GM23338 (cell line): ENCODE data around the gene GNAI3. TPM values are rescaled to one million over a fixed set of nuclear protein-coding genes. Genes with fewer than 3 reads are reported as not detected.

Experiments used
- ATAC-seq: fragments of 200-7000 bp; cut with Tn5 transposase; 3 replicates; pipeline ENCODE4 v1.9.1; 2020
- DNase-seq: peaks from one replicate; pipeline ENCODE4 v3.0.0-alpha.2; 2015; ENCODE audit warnings: low spot score
- H2AFZ ChIP-seq: fragments of 200-600 bp; sonication (generic); 2 replicates; pipeline ENCODE4 v1.8.0; 2016; ENCODE audit warnings: antibody characterized with exemption, mild to moderate bottlenecking, moderate library complexity
- H3F3A ChIP-seq: fragments of 200-600 bp; sonication (generic); replicated peaks from 2 replicates; pipeline ENCODE4 v1.8.0; 2017; ENCODE audit warnings: antibody characterized with exemption, mixed run types, low read depth
- H3K27ac ChIP-seq: fragments of 200-600 bp; sonication (generic); 2 replicates; pipeline ENCODE4 v1.6.1; 2016; ENCODE audit warnings: low read depth
- H3K27me3 ChIP-seq: fragments of 200-600 bp; sonication (generic); 2 replicates; pipeline ENCODE4 v1.8.0; 2016; ENCODE audit warnings: mild to moderate bottlenecking, mixed run types, moderate library complexity; ENCODE audit not compliant: insufficient read depth
- H3K36me3 ChIP-seq: fragments of 200-600 bp; sonication (generic); 2 replicates; pipeline ENCODE4 v1.8.0; 2016; ENCODE audit warnings: mild to moderate bottlenecking; ENCODE audit not compliant: insufficient read depth
- H3K4me1 ChIP-seq: fragments of 200-600 bp; sonication (generic); 2 replicates; pipeline ENCODE4 v1.8.0; 2016; ENCODE audit warnings: mild to moderate bottlenecking, moderate library complexity; ENCODE audit not compliant: insufficient read depth
- H3K4me2 ChIP-seq: fragments of 200-600 bp; sonication (generic); 2 replicates; pipeline ENCODE4 v1.7.1; 2017; ENCODE audit warnings: mixed run types
- H3K4me3 ChIP-seq: fragments of 200-600 bp; sonication (generic); 2 replicates; pipeline ENCODE4 v1.6.1; 2016; ENCODE audit warnings: mixed run types
- H3K79me2 ChIP-seq: fragments of 200-600 bp; sonication (generic); replicated peaks from 2 replicates; pipeline ENCODE4 v1.8.0; 2017; ENCODE audit warnings: mild to moderate bottlenecking; ENCODE audit not compliant: insufficient read depth
- H3K9me2 ChIP-seq: fragments of 200-600 bp; sonication (generic); 2 replicates; pipeline ENCODE4 v1.8.0; 2017; ENCODE audit not compliant: insufficient read depth
- H4K20me1 ChIP-seq: fragments of 200-600 bp; sonication (generic); replicated peaks from 2 replicates; pipeline ENCODE4 v1.8.0; 2017; ENCODE audit warnings: mild to moderate bottlenecking; ENCODE audit not compliant: insufficient read depth
- H3K27ac Mint-ChIP-seq: 2 replicates; pipeline ENCODE4 v1.8.0; 2020; ENCODE audit warnings: inconsistent platforms, mild to moderate bottlenecking, moderate library complexity, mixed read lengths
- H3K27me3 Mint-ChIP-seq: 3 replicates; pipeline ENCODE4 v1.8.0; 2022; ENCODE audit warnings: low read depth, mild to moderate bottlenecking, moderate library complexity, mixed read lengths, inconsistent platforms; ENCODE audit not compliant: insufficient read depth, poor library complexity
- H3K36me3 Mint-ChIP-seq: 3 replicates; pipeline ENCODE4 v1.8.0; 2021; ENCODE audit warnings: low read depth, mild to moderate bottlenecking, inconsistent platforms, moderate library complexity, mixed read lengths
- H3K4me1 Mint-ChIP-seq: 3 replicates; pipeline ENCODE4 v1.8.0; 2020; ENCODE audit warnings: mild to moderate bottlenecking, inconsistent platforms, mixed read lengths
- H3K4me3 Mint-ChIP-seq: 3 replicates; pipeline ENCODE4 v1.8.0; 2021; ENCODE audit warnings: moderate library complexity, mild to moderate bottlenecking, inconsistent platforms, mixed read lengths
- H3K9me3 Mint-ChIP-seq: 3 replicates; pipeline ENCODE4 v1.8.0; 2020; ENCODE audit warnings: moderate library complexity, mild to moderate bottlenecking, inconsistent platforms, mixed read lengths
- CREB1 ChIP-seq: fragments of 250-450 bp; sonication (Bioruptor Pico); IDR thresholded peaks from 2 replicates; pipeline ENCODE4 v1.5.0; 2020; ENCODE audit warnings: low read depth, mild to moderate bottlenecking, moderate library complexity
- CTCF ChIP-seq, 2 experiments: fragments of 200-600 bp in 1 of 2; sonication (generic) in 1 of 2; conservative IDR thresholded peaks; 2 replicates each; pipeline versions ENCODE4 v1.5.1 to v1.6.1; 2016 to 2017; ENCODE audit warnings: antibody characterized with exemption in 2 of 2, low read depth in 2 of 2, mild to moderate bottlenecking in 2 of 2, moderate library complexity in 1 of 2
- ETS1 ChIP-seq: IDR thresholded peaks from 2 replicates; pipeline ENCODE4 v1.6.1; 2016; ENCODE audit warnings: antibody characterized with exemption
- EZH2 ChIP-seq: fragments of 200-600 bp; sonication (generic); IDR thresholded peaks from one replicate; pipeline ENCODE4 v1.8.0; 2017; ENCODE audit warnings: antibody characterized with exemption, mild to moderate bottlenecking, low read depth; ENCODE audit not compliant: unreplicated experiment
- EZH2phosphoT487 ChIP-seq: fragments of 200-600 bp; sonication (generic); IDR thresholded peaks from one replicate; pipeline ENCODE4 v1.8.1; 2018; ENCODE audit warnings: antibody characterized with exemption; ENCODE audit not compliant: unreplicated experiment
- JUNB ChIP-seq: IDR thresholded peaks from one replicate; pipeline ENCODE4 v1.6.1; 2016; ENCODE audit warnings: antibody characterized with exemption; ENCODE audit not compliant: unreplicated experiment
- POLR2AphosphoS5 ChIP-seq: IDR thresholded peaks from 2 replicates; pipeline ENCODE4 v1.6.1; 2016; ENCODE audit warnings: antibody characterized with exemption, low read depth
- REST ChIP-seq: IDR thresholded peaks from one replicate; pipeline ENCODE4 v1.6.1; 2018; ENCODE audit warnings: antibody characterized with exemption; ENCODE audit not compliant: unreplicated experiment
- ZNF114 ChIP-seq: fragments of 250-450 bp; sonication (Bioruptor Pico); IDR thresholded peaks from 2 replicates; pipeline ENCODE4 v1.5.0; 2020; ENCODE audit warnings: mild to moderate bottlenecking, moderate library complexity
- ZNF331 ChIP-seq: fragments of 250-450 bp; sonication (Bioruptor Pico); IDR thresholded peaks from 2 replicates; pipeline ENCODE4 v1.5.0; 2020; ENCODE audit warnings: low read depth, mild to moderate bottlenecking, moderate library complexity
- polyA plus RNA-seq: library from polyadenylated mRNA; unstranded; fragments of >200 nt; fragmentation: Nextera tagmentation; extraction: Ambion mirVana; gene quantifications from 2 replicates; pipeline ENCODE4 v1.2.1, GENCODE V29; 2016
- total RNA-seq: library from RNA; depleted of rRNA; stranded (reverse); fragments of >200 nt; shearing (Covaris generic); gene quantifications from 2 replicates; pipeline ENCODE4 v1.2.3, GENCODE V29; 2014

Gene GNAI3
- total and polyA plus RNA-seq, 2 experiments from 2014 or later, result 4.5 to 10.2 TPM

DNA sequence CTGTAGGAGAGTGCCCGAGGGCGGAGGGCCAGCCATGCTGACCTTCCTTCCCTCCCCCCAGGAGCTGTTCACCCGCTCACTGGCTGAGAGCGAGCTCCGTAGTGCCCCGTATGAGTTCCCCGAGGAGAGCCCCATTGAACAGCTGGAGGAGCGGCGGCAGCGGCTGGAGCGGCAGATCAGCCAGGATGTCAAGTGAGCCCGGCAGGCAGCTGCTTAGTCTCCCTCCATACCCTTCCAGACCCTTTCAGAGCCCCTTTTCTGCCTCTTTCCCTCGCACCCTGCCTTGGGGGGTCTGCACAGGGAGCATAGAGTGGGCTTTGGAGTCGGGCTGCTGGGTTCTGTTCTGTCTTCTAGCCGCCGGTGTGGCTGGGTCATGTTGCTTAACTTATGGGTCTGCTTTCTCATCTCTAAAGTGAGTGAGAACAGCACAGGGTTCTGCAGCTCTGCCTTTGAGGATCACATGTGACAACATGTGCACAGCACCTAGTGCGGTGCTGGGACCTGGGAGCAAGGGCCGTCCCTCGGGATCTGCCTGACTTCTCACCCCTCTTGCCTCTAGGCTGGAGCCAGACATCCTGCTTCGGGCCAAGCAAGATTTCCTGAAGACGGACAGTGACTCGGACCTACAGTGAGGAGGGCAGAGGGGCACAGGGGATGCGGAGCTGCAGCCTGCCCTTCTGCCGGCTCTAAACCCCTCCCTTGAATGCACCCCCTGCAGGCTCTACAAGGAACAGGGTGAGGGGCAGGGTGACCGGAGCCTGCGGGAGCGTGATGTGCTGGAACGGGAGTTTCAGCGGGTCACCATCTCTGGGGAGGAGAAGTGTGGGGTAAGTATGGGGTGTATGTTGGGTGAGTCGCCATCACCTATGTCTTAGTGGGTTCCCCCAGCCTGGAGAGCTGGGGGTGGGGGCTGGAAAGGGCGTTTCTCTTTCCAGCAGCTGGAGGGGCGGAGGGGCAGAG is 77.5 kb downstream of the GNAI3 start (continued):
- no peak; a peak in 1 of 4 replicates for TF ChIP-seq CTCF (conservative IDR thresholded peaks at IDR 0.05; ENCODE audit: low read depth in 2 of 2)
- TF ChIP-seq ZNF331 (CRISPR knock-in tag), result no peak
- TF ChIP-seq ETS1, result no peak
- no peak for TF ChIP-seq EZH2
- no peak for TF ChIP-seq ZNF114 (CRISPR knock-in tag)

DNA sequence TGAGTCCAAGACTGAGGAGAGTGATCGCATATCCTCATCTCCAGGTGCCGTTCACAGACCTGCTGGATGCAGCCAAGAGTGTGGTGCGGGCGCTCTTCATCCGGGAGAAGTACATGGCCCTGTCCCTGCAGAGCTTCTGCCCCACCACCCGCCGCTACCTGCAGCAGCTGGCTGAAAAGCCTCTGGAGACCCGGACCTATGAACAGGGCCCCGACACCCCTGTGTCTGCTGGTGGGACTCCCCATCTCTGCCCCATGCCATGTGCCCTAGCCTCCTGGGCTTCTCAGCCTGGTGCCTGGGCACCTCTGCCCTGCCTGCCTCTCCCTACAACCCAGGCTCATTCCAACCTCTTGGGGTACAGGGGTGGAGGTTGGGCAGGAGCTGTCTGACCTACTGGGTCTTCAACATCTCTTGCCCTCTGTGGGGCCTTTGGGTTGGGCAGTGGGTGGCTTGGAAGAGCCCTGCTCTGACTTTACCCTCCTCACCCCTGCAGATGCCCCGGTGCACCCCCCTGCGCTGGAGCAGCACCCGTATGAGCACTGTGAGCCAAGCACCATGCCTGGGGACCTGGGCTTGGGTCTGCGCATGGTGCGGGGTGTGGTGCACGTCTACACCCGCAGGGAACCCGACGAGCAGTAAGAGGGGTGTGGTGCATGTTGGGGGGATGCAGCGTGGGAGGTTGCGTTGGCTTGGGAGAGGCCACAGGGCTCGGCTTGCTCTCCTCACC is 78.4 kb downstream of the GNAI3 start:
- Mint-ChIP-seq H3K27me3 (peaks cover 7% of the 10 kb centered on the region), H3K9me3 (no peaks in the 10 kb centered on the region), H3K4me1 (peaks cover 25% of the 10 kb centered on the region), H3K4me3 (no peak overlapping the region), H3K36me3 (peaks cover 27% of the 10 kb centered on the region), H3K27ac (no peak overlapping the region)
- Histone ChIP-seq H3K79me2 (peaks cover 19% of the 10 kb centered on the region), H3K4me2 (no peak overlapping the region), H3K9me2 (no peaks in the 10 kb centered on the region), H4K20me1 (no peaks in the 10 kb centered on the region; the same call in 1 of the 2 replicates), H2AFZ (no peak overlapping the region), H3F3A (no peaks in the 10 kb centered on the region), H3K4me1 (peaks cover 1% of the 10 kb centered on the region; the same call in 1 of the 2 replicates), H3K27ac (no peak overlapping the region), H3K27me3 (no peaks in the 10 kb centered on the region), H3K36me3 (peaks cover 4% of the 10 kb centered on the region; the same call in 1 of the 2 replicates), H3K4me3 (no peak overlapping the region)
- DNase-seq (no peak), ATAC-seq (no peak)
- TF ChIP-seq JUNB (no peak), CREB1 (CRISPR knock-in tag) (no peak), ZNF331 (CRISPR knock-in tag) (no peak), REST (no peak), CTCF (conservative IDR thresholded peaks at IDR 0.05; ENCODE audit: low read depth in 2 of 2) (no peak), POLR2AphosphoS5 (no peak), EZH2phosphoT487 (no peak)
